ENCODE measurements around the gene RGS4. TPM values are rescaled to one million over a fixed set of nuclear protein-coding genes. Genes with fewer than 3 reads are reported as not detected.

RGS4 gene
- total RNA-seq, 4 donors from 2014 or later, result 0.47 to 1.1 TPM; not detected in 2

GRCh38 chr1:163068716-163069115 lies 445 bp upstream of the RGS4 start:
- Histone ChIP-seq H3K9me3 (no peaks in the 10 kb centered on the region), H3K4me3 (peak overlapping the region in 1 of 4 donors; percentile 16), H3K4me1 (no peaks in the 10 kb centered on the region), H3K27me3 (no peaks in the 10 kb centered on the region), H3K27ac (no peak overlapping the region), H3K36me3 (no peaks in the 10 kb centered on the region)
- no peak for TF ChIP-seq POLR2A (IDR thresholded peaks at IDR 0.05)
- no peak for TF ChIP-seq CTCF (IDR thresholded peaks at IDR 0.05)
- DNase-seq, result no peak

GRCh38 chr1:163069655-163070277 lies 605 bp downstream of the RGS4 start:
- Histone ChIP-seq H3K27ac (no peak overlapping the region), H3K4me1 (no peaks in the 10 kb centered on the region), H3K27me3 (no peaks in the 10 kb centered on the region), H3K9me3 (no peaks in the 10 kb centered on the region), H3K36me3 (no peaks in the 10 kb centered on the region), H3K4me3 (peak overlapping the region in 1 of 4 donors; percentile 16)
- TF ChIP-seq CTCF (IDR thresholded peaks at IDR 0.05), result no peak
- TF ChIP-seq POLR2A (IDR thresholded peaks at IDR 0.05), result no peak
- no peak for DNase-seq

GRCh38 chr1:163071405-163072255 lies 2.5 kb downstream of the RGS4 start:
- Histone ChIP-seq H3K4me3 (peak overlapping the region in 1 of 4 donors; percentile 9), H3K27ac (no peak overlapping the region), H3K4me1 (no peaks in the 10 kb centered on the region), H3K27me3 (no peaks in the 10 kb centered on the region), H3K9me3 (no peaks in the 10 kb centered on the region), H3K36me3 (no peaks in the 10 kb centered on the region)
- peak in 4 of 6 experiments; percentile 34 to 53 (median 46) for TF ChIP-seq CTCF (IDR thresholded peaks at IDR 0.05)
- TF ChIP-seq POLR2A (IDR thresholded peaks at IDR 0.05), result no peak
- peak in 1 of 3 donors; percentile 60 for DNase-seq

- Histone ChIP-seq H3K4me3 (no peak overlapping the region), H3K9me3 (no peaks in the 10 kb centered on the region), H3K4me1 (no peaks in the 10 kb centered on the region), H3K27me3 (no peaks in the 10 kb centered on the region), H3K27ac (no peak overlapping the region), H3K36me3 (no peaks in the 10 kb centered on the region)
- no peak for TF ChIP-seq CTCF (IDR thresholded peaks at IDR 0.05)
- TF ChIP-seq POLR2A (IDR thresholded peaks at IDR 0.05), result no peak
- DNase-seq, result no peak
Observed at GRCh38 chr1:163072658-163073057, 3.5 kb downstream of the RGS4 start.

- Histone ChIP-seq H3K4me1 (no peaks in the 10 kb centered on the region), H3K36me3 (no peaks in the 10 kb centered on the region), H3K4me3 (no peak overlapping the region), H3K27me3 (no peaks in the 10 kb centered on the region), H3K9me3 (no peaks in the 10 kb centered on the region), H3K27ac (no peak overlapping the region)
- DNase-seq, result no peak
- TF ChIP-seq POLR2A (IDR thresholded peaks at IDR 0.05) (no peak), CTCF (IDR thresholded peaks at IDR 0.05) (no peak)
Observed at GRCh38 chr1:163074004-163074403, 4.8 kb downstream of the RGS4 start.

Measured in Peyer's patch (tissue), 4 donors.